Measurements from ENCODE around the gene PSMA7. TPM values are rescaled to one million over a fixed set of nuclear protein-coding genes. Genes with fewer than 3 reads are reported as not detected.

Gene PSMA7
- total RNA-seq, 4 donors from 2014 or later, result 213 to 288 (median 261) TPM

GRCh38 chr20:62089393-62089792 lies 53.8 kb downstream of the PSMA7 start:
- intact Hi-C loops (cut with DNase I), result no loop called here
- Histone ChIP-seq H3K9me3 (no peaks in the 10 kb centered on the region), H3K4me1 (no peaks in the 10 kb centered on the region), H3K36me3 (no peaks in the 10 kb centered on the region), H3K27me3 (no peaks in the 10 kb centered on the region), H3K4me3 (replicated peaks in 1 of 3) (no peak overlapping the region), H3K27ac (no peak overlapping the region)
- DNase-seq, result no peak
- no peak for TF ChIP-seq POLR2A (IDR thresholded peaks at IDR 0.05)
- TF ChIP-seq, protein P1, sequence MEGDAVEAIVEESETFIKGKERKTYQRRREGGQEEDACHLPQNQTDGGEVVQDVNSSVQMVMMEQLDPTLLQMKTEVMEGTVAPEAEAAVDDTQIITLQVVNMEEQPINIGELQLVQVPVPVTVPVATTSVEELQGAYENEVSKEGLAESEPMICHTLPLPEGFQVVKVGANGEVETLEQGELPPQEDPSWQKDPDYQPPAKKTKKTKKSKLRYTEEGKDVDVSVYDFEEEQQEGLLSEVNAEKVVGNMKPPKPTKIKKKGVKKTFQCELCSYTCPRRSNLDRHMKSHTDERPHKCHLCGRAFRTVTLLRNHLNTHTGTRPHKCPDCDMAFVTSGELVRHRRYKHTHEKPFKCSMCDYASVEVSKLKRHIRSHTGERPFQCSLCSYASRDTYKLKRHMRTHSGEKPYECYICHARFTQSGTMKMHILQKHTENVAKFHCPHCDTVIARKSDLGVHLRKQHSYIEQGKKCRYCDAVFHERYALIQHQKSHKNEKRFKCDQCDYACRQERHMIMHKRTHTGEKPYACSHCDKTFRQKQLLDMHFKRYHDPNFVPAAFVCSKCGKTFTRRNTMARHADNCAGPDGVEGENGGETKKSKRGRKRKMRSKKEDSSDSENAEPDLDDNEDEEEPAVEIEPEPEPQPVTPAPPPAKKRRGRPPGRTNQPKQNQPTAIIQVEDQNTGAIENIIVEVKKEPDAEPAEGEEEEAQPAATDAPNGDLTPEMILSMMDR (IDR thresholded peaks at IDR 0.05), result no peak
- WGBS, 2 donors, result 49 to 53% methylated on average over 3 of the region's 3 CpGs

DNA sequence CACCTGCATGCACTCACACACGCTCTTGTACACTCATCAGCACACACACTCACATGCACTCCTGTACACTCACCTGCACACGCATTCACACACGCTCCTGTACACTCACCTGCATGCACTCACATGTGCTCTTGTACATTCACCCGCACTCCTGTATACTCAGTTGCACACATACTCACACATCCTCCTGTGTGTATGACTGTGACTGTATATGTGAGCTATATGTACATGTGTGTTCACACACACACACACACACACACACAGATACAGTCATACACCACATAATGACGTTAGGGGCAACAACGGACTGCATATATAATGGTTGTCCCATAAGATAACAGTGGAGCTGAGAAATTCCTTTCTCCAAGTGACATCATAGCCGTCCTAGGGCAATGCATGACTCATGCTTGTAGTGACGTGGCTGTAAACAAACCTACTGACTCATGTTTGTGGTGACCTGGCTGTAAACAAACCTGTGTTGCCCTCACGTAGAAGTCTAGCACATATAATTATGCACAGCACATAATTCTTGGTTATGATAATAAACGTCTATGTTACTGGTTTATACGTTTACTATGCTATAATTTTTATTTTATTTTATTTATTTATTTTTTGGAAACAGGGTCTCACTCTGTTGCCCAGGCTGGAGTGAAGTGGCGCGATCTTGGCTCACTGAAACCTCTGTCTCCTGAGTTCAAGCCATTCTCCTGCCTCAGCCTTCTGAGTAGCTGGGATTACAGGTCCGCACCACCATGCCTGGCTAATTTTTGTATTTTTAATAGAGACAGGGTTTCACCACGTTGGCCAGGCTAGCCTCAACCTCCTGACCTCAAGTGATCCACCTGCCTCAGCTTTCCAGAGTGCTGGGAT lies 54.7 kb downstream of the PSMA7 start:
- H3K4me3 ChIP-seq (replicated peaks in 1 of 3), result no peak overlapping the region
- intact Hi-C loops (cut with DNase I), result no loop called here
- H3K9me3 ChIP-seq, result no peaks in the 10 kb centered on the region
- no peak for TF ChIP-seq POLR2A (IDR thresholded peaks at IDR 0.05)
- TF ChIP-seq, protein P1 (IDR thresholded peaks at IDR 0.05), result no peak
- WGBS, 2 donors, result 75 to 78% methylated on average over 15 of the region's 15 CpGs
- no peaks in the 10 kb centered on the region for H3K4me1 ChIP-seq
- H3K36me3 ChIP-seq, result no peaks in the 10 kb centered on the region
- H3K27ac ChIP-seq, result no peak overlapping the region
- no peak for DNase-seq
- H3K27me3 ChIP-seq, result no peaks in the 10 kb centered on the region

- no peak for DNase-seq
- Histone ChIP-seq H3K9me3 (no peaks in the 10 kb centered on the region), H3K27ac (no peak overlapping the region), H3K36me3 (no peaks in the 10 kb centered on the region), H3K4me3 (replicated peaks in 1 of 3) (no peak overlapping the region), H3K27me3 (no peaks in the 10 kb centered on the region), H3K4me1 (no peaks in the 10 kb centered on the region)
- intact Hi-C loops (cut with DNase I), result no loop called here
- WGBS, 2 donors, result 90 to 92% methylated on average over 17 of the region's 17 CpGs
- TF ChIP-seq POLR2A (IDR thresholded peaks at IDR 0.05), result no peak
- TF ChIP-seq, protein P1 (IDR thresholded peaks at IDR 0.05), result no peak
Measured at GRCh38 chr20:62087632-62088031, 55.6 kb downstream of the PSMA7 start.

GRCh38 chr20:62087227-62087626 lies 56.0 kb downstream of the PSMA7 start:
- H3K4me1 ChIP-seq, result no peaks in the 10 kb centered on the region
- TF ChIP-seq POLR2A (IDR thresholded peaks at IDR 0.05), result no peak
- TF ChIP-seq, protein P1 (IDR thresholded peaks at IDR 0.05), result no peak
- H3K9me3 ChIP-seq, result no peaks in the 10 kb centered on the region
- no peaks in the 10 kb centered on the region for H3K27me3 ChIP-seq
- no peak for DNase-seq
- 20 to 21% methylated on average over 11 of the region's 11 CpGs for WGBS, 2 donors
- H3K4me3 ChIP-seq (replicated peaks in 1 of 3), result no peak overlapping the region
- H3K27ac ChIP-seq, result no peak overlapping the region
- no peaks in the 10 kb centered on the region for H3K36me3 ChIP-seq
- intact Hi-C loops (cut with DNase I), result no loop called here

Other genes starting within 250 kb of the PSMA7 start
- 10 to 100 TPM; 13.9 to 22.0 (median 18.6) TPM for gene TAF4, start 77.5 kb downstream of the PSMA7 start, total RNA-seq
- 10 to 100 TPM; 25.3 to 27.9 (median 25.6) TPM for gene LSM14B, start 20.9 kb downstream of the PSMA7 start, total RNA-seq
- 10 to 100 TPM; 12.2 to 22.0 (median 15.2) TPM for gene SS18L1, start 375 bp upstream of the PSMA7 start, total RNA-seq
- gene MTG2, start 39.6 kb upstream of the PSMA7 start, total RNA-seq, result 10 to 100 TPM; 21.6 to 38.2 (median 33.4) TPM
- not detected for gene HRH3, start 76.9 kb upstream of the PSMA7 start, total RNA-seq
- gene OSBPL2, start 95.1 kb upstream of the PSMA7 start, total RNA-seq, result 10 to 100 TPM; 46.9 to 60.8 (median 50.8) TPM
- gene ADRM1, start 159.6 kb upstream of the PSMA7 start, total RNA-seq, result 100 to 1,000 TPM in 3 of 4 donors, 10 to 100 TPM in 1; 89.9 to 140 (median 117) TPM
- gene LAMA5, start 223.9 kb upstream of the PSMA7 start, total RNA-seq, result 100 to 1,000 TPM in 3 of 4 donors, 10 to 100 TPM in 1; 93.9 to 179 (median 117) TPM
- gene RPS21, start 243.7 kb upstream of the PSMA7 start, total RNA-seq, result 1,000 to 10,000 TPM; 1,818 to 3,649 (median 2,349) TPM

All from thyroid gland (tissue), 4 donors.